MV-4-11 (cell line): ENCODE data around the gene NIN.
A peak's percentile ranks its signal among the peaks of the same experiment; 100 is the strongest.
"Not testable (repeated sequence)": the region's sequence is repeated elsewhere in the genome, so short reads cannot be mapped to it uniquely, and the experiment has no call there.

ENCODE experiments used
- DNase-seq: peaks from one replicate; lab custom pipeline; 2025; lab: John Stamatoyannopoulos, UW

Gene NIN

DNA sequence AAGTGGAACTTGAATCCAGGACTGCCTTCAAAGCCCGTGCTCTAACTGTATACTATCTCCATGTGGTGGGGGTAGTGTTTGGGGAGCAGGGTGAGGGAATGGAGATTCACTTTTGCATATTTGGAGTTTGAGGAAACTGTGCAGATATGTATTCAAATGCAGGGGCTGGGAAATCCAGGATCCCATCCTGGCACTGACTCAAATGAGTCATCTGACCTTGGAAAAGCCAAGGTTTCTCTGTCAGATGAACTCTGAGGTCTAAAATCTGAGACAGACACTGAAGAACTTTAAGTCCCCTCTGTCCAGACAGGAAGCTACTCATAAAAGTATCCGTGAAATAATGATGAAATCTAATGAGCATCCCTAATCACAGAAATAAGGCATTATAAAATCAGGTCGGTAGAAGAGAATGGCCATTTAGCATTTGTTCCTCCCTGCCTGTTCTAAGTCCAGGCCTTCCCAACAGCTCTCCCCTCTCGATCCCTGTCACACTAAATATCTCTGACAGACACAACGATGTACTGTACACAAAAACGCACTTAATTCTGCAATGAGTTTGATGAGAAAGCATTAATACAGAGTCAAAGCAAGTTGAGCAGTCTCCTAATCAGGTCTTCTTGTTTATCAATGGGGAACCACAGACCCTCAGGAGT is 14.4 kb downstream of the NIN start:
- no peak for DNase-seq

DNA sequence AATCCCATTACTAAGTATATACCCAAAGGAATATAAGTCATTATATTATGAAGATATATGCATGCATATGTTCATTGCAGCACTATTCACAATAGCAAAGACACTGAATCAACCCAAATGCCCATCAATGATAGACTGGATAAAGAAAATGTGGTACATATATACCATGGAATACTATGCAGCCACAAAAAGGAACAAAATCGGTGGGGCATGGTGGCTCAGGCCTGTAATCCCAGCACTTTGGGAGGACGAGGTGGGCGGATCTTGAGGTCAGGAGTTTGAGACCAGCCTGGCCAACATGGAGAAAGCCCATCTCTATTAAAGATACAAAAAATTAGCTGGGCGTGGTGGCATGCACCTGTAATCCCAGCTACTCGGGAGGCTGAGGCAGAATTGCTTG is 15.4 kb downstream of the NIN start:
- not testable (repeated sequence) for DNase-seq

DNA sequence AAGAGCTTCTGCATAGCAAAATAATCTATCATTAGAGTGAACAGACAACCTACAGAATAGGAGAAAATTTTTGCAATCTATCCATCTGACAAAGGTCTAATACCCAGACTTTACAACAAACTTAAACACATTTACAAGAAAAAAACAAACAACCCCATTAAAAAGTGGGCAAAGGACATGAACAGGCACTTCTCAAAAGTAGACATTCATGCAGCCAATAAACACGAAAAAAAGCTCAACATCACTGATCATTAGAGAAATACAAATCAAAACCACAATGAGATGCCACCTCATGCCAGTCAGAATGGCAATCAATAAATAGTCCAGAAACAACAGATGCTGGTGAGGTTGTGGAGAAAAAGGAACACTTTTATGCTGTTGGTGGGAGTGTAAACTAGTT is 15.9 kb downstream of the NIN start:
- not testable (repeated sequence) for DNase-seq

DNA sequence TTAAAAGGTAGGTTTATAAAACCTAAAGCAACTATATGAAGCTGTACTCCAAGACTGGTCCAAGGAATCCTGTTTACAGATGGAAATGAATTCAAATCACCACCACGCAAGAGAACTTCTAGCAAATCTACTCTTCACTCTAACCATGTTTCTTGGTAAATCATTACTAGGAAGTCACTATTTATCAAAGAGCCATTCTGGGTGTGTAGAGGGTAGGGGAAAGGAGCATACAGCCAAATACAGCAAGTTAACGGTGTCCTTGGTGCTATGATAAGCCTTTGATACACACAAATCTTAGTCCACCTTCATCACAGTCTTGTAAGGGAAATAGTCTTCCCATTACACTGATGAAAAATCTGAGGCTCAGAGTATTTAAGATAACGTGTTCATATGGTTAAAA is 16.8 kb downstream of the NIN start:
- no peak for DNase-seq

DNA sequence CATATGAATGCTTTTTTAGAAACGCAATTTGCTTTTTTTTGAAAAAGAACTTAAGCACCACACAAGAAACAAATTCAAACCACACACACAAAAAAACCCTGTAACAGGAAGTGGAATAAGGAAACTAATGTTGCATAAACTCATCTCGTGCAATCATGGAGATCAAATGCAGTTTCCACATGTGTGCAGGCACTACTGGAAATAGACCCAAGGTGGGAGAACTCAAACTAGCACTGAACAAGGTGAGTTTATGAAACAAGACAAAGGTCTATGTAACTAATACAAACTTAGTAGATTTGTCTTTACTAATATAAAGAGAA is 17.5 kb downstream of the NIN start:
- DNase-seq: peak; percentile 94

DNA sequence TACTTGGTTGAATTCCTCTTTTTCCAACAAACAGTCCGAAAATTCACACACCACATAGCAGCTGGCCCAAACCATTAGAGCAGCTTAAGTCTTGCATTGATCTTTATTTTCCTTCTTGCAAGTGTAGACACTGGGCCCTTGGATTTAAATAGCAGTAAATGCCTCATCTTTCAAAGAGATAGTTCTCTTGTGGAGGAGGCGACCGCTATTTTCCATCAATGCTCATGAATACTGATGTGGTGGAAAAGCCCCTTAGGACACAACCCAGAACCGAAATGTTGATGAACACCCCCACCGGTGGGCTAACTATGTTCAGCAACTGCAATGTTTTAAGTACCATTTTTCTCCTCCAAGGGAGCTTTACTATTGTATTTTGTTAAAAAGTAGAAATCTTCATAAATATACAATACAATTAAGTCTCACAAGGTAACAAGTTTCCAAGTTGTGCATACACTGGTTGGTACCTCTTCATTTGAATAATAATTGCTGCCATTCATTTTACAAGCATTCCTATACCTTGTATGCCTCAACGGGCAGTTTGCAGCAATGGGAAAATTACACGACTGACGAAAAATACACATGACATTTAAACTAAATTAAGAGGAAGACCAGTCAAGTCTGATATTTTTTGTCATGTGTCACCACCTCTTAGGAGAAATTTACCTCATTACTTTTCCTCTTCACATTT is 18.0 kb downstream of the NIN start:
- peak; percentile 61 for DNase-seq

DNA sequence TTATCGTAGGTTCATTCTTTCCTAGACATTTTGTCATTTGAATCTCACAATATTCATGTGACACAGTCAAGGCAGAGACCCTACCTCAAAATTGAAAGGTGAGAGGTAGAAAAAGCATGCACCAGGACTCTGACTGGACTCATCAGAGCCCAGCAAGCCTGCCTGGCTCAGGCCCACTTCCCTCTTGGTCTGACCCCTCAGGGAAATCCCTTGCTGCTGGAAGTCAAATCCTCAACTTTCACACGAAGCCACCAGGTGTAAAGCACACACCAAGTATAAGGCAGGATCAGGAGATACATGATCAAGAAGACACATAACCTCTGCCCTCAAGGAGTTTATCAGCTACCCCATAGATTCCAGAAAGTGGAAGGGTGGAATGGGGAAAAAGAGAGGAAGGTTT is 18.8 kb downstream of the NIN start:
- DNase-seq: no peak

DNA sequence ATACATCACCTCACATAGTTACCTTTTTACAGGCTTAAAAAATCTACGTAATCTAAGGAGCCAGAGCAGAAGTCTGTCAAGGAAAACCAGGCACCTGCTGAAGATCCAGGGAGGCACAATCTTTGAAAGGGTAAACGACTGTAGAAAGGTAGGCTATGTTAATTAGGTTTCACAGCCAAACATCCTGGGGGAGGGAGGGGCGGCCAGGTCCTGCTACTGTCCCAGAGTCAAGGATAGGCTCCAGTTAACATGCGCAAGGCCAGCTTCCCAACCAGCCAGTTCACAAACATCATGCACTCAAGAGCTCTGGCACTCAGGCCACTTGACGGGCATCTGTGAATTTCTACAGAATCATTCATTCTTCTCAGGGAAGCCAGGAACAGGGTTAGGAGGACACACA is 22.9 kb downstream of the NIN start:
- DNase-seq: no peak

DNA sequence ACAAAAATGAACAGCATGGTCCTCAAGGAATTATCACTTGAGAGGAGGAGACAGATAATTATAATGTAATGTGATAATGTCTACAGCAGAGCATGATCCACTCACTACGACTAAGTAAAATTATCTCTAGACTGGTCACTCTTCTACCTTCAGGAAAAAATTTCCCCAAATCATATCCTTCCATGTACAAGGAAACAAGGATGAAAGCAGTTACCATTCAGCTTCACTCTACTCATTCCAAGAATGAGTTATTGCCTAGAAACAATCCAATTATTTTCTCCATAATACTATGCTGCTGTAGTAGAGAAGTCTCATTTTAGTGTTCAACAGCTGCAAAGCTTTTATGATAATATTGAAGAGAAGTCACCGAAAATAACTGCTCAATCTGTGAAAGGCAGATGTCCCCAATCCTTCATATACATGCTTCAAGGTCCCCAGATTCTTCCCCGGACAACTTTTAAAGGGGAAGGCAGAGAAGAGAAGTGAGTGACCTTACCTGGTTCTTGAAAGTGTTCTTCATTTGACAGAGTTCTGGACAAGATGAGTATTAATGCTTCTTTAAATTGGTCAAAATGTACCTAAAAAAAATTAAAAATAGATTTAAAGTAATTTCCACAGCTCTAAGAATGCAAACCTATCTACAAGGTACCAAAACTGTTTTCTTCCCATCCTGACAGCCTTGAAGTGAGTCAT is 24.6 kb downstream of the NIN start:
- DNase-seq: no peak

DNA sequence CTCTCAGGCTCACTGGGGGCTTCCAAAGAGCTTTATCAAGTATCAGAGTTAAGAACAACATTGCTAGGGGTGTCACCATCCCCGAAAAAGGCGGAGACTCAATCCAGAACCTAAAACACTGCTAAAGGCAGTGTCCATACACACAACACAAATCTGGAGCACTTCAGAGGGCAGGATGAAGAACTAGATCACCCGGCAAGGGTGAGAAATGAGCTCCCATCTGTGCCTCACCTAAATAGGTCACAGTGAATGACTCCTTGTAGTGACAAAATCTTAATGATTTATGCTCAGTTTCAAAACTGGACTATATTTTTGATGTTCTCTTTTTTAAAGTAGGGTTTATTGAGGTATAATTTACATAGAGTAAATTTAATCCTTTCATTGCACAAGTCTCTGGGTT is 25.6 kb downstream of the NIN start:
- DNase-seq: no peak

DNA sequence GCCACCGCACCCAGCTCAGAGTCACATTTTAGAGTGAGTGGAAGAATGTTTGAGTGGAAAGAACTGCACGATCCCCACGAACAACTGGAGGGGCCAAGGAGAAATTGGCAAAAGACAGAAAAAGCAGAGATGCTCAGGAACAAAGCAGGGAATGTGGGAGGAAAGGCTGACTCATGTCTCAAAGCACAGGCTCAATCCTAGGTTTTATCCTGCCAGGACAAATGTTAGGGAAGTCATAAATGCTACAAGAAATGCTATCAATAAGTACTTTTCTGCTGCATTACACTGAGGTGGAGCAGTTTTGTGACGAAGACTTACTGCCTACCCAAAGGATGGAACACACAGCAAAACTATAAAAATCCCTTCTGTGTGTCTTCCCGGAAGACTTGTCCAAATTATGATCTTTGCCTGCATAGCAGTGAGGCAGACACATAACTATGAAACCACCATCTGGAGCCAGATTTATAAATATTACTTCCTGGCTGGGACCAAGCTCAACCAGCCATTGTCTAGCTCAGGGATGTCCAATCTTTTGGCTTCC is 26.7 kb downstream of the NIN start:
- no peak for DNase-seq

DNA sequence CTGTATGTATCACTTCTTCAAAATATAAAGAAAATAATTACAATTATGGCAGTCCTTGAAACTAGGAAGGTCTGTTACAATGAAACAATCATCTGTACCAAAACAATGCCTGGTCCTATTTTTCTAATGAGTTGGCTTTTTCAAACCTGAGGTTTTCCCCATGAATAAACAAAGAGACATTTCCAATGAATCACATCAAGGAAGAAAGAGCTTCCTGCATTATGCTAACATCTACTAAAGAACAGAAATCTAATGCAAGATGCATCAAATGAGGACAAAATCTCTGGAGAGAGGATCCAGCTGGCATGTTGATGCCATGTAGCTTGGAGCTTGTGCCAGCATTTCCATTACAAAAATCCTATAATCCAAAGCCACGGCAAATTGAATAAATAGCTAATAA is 29.3 kb downstream of the NIN start:
- no peak for DNase-seq

DNA sequence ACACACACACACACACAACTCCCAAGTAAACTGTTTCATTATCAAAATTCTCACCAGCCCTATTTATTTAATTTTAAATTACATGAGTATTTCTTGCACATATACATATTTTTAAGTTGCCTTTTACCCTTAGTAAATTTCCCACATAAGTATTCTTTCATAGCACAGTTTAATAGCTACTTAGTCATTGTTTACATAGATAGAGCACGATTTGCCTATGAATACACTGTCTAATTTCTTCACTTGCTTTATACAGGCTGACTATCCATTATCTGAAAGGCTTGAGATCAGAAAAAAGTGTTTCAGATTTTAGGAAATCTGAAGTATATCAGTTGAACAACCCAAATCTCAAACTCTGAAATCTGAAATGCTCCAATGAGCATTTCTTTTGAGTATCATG is 30.9 kb downstream of the NIN start:
- DNase-seq: no peak

DNA sequence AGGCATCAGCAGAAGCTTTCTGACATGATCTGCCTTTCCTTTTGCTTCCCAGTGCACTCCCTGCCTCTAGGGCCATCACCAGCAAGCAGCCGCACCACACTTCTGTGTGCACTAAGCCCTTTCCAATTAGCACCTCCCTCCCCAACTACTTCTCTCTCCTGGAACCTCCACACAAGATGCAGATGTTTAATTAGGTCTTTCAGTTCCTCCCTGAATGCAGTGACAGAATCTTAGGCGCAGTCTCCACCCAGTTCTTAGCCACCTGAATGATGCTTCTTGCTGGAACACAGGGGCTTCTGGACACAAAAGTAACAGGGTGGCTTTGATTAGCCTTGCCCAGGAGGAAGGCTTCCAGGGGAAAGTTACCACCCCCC is 32.9 kb downstream of the NIN start:
- peak; percentile 72 for DNase-seq

DNA sequence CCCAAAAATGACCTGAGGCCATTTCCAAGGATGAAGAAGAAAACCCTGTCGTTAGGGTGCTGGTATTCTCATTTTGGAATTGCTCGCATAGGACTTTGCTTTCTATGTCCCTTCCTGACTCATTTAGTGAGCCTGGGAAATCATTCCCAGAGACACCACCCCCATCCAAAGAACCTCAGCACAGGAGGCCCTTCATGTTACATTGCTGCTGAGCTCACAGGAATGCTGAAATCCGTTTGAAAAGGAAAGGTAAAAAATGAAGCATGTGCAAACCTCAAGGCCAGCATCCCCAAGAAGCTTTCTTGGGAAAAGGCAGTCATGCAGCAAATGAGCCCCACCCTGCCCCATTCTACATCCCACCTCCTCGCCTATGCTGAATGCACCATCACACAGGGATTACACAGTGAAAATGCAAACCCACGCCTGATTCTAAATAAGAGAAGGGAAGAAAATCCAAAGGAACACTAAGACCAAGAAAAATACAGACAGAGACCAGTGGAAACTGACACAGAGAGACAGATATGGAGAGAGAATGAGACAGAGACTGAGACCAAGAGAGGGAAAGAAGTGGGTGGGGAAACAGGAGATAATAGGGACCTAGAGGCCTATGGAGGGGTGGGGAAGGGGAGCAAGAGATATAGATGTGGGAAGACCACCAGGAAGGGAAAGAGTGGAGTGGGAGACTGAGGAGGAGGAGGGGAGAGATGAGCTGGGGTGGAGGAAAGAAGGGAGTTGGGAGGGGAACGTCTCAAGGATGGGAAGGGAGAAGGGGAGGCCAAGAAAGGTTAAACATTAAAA is 33.5 kb downstream of the NIN start:
- DNase-seq: no peak

DNA sequence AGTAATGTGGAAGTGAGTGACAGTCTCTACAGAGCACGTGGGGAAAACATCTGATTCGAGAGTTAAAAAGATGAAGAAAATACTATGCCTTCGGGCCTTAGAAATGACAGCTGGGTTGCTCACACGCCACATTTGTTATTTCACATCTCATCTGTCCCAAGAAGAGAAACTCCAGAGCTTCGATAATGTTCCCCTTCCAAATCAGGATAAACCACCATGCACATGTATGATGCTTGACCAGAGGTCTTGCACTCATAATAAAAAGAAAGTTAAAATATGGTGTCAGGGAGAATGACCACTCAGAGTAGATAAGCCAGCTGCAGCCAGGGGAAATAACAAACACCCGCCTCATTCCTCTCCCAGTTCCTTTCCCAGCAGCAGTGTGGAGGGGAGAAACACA is 34.6 kb downstream of the NIN start:
- DNase-seq: no peak

DNA sequence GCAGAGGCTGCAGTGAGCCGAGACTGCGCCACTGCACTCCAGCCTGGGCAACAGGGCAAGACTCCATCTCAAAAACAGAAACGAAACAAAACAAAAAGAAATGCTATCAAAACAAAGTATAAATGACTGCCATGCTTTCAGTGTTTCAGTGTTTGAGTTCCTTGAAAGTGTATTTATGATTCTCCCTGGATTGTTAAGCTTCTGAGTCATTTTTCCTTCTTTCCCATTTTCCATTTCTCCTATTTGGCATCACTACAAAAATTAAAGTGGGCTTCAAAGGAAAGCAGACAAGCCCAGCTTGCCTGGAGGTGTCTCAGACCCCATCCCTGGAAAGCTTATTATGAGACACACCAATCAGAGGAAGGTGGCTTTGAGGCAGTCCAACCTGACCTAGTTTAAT is 35.1 kb downstream of the NIN start:
- no peak for DNase-seq

DNA sequence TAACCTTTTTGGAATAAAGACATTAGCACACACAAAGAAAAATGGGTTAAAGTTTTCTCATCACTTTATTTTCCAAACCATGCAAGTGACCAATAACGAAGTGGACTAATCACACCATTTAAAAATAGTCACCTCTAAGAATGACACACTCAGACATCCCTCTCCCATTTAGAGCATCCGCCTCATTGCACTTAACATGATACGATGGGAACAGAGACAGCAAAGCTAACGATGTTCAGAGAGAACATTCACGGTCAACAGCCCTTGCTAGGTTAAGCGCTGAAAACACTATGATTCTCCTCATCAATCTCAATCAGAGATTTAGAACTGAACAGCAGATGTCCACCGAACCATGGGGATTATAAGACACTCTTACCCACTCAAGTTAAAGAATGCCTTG is 35.8 kb downstream of the NIN start:
- DNase-seq: no peak

DNA sequence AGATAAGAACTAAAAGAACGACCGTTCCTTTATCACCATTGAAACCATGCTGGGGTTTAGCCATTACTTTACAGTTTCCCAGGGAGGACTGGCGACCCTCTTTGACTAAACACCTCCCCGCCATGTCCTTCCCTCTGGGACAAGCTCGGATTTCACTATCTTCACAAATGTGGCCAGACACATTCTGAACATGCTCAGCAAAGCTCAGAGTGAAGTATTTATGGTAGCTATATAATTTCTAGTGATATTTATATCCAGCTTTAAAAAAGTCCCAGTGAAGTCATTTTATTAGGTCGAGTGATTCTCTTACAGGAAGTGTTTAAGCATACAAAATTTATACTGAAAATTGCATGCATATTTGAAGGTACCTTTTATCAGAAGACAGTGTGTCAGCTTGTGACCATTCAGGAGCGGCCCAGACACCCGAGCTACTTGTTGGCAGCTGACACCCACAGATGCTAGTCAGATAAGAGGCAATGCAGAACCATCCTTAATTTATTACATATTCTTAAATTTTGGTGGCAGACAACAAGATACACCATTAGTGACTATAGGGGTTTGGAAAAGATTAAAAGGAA is 36.8 kb downstream of the NIN start:
- no peak for DNase-seq

DNA sequence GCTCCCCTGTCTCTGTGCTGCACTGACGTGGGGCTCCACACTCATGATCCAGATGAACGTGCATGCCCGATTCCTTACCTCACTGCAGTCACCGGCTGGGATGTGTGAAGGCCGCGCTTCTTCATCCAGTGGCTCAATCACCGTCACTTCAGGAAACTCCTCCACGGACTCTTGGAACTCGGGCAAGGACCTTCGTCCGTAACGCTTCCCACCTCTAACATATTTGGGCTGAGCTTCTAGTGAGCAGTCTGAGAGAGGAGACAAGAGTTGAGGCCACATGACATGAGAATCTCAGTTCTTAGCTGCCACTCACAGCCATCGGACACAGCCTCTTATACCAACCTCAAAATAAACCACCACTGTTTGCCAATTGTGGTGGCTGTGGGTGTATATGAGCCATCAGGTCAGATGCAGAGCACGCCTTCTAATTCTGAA is 38.3 kb downstream of the NIN start:
- DNase-seq: peak; percentile 46

DNA sequence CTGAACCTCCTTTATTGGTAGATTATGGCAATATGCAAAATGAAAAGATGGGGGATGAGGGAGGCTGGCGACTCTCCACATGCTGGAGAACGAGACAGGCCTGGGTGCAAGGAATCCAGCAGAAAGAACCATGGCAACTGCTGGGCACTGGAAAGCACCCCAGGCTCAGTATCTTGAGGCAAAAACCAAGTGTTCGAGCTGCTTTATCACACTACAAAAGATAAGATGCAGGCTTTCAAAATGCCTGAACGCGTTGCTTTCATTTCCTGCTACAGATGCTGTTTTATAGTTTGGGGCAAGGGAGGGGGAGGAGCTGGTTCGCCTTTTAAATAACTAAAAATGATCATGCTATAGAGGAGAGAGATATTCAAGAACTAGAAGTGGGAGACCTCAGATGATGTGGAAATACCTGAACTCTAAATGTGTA is 38.9 kb downstream of the NIN start:
- peak; percentile 56 for DNase-seq

DNA sequence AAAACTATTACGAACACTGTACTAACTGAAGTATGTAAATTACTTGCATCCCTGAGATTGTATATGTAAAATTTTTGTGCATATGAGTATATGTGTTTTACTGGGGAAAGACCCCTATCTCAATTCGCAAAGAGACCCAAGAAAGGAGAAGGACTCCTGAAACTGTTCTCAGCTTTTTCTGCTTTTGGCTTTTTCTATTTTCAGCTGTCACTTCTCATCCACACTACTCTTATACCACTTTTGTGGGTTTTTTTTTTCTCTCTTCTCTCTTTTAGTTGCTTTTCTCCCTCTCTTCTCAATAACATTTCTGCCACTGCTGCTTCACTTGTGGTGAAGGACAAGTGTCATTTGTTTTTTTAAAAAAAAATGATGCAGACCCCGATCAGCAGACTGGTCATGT is 39.8 kb downstream of the NIN start:
- DNase-seq: peak; percentile 18
